Astrocyte (in vitro differentiated cells and primary cell): ENCODE results near the gene RANBP10. TPM values are rescaled to one million over a fixed set of nuclear protein-coding genes. Genes with fewer than 3 reads are reported as not detected.

Experiments
- DNase-seq: peaks from one replicate; pipeline ENCODE4 v3.0.0-alpha.2; 2010; ENCODE audit warnings: low read depth
- FAIRE-seq: peaks from 2 replicates; lab custom pipeline; 2011; peaks lifted over from hg19 to GRCh38; lab: Jason Lieb, UNC
- H2AFZ ChIP-seq: 2 replicates; pipeline ENCODE4 v1.6.0; 2012; ENCODE audit warnings: low read depth, low read length, inconsistent platforms
- H3K27ac ChIP-seq: 2 replicates; pipeline ENCODE4 v1.5.1; 2011; ENCODE audit warnings: low read depth, low read length, inconsistent platforms
- H3K27me3 ChIP-seq: 2 replicates; pipeline ENCODE4 v1.6.0; 2011; ENCODE audit warnings: low read length, inconsistent platforms; ENCODE audit not compliant: insufficient read depth
- H3K36me3 ChIP-seq: 2 replicates; pipeline ENCODE4 v1.5.1; 2011; ENCODE audit warnings: low read length, inconsistent platforms; ENCODE audit not compliant: insufficient read depth
- H3K4me1 ChIP-seq: 2 replicates; pipeline ENCODE4 v1.5.1; 2011; ENCODE audit warnings: low read length, inconsistent platforms; ENCODE audit not compliant: insufficient read depth
- H3K4me2 ChIP-seq: 2 replicates; pipeline ENCODE4 v1.6.0; 2012; ENCODE audit warnings: low read length, inconsistent platforms
- H3K4me3 ChIP-seq: 2 replicates; pipeline ENCODE4 v1.5.1; 2011; ENCODE audit warnings: low read depth, mild to moderate bottlenecking, low read length, inconsistent platforms; ENCODE audit not compliant: insufficient read depth
- H3K79me2 ChIP-seq: 2 replicates; pipeline ENCODE4 v1.6.0; 2012; ENCODE audit warnings: mild to moderate bottlenecking, low read length, inconsistent platforms; ENCODE audit not compliant: insufficient read depth
- H3K9ac ChIP-seq: 2 replicates; pipeline ENCODE4 v1.6.0; 2012; ENCODE audit warnings: mild to moderate bottlenecking, low read length, inconsistent platforms
- H3K9me3 ChIP-seq: 2 replicates; pipeline ENCODE4 v1.5.1; 2012; ENCODE audit warnings: low read depth, mild to moderate bottlenecking, low read length, inconsistent platforms; ENCODE audit not compliant: insufficient read depth
- H4K20me1 ChIP-seq: 2 replicates; pipeline ENCODE4 v1.6.0; 2012; ENCODE audit warnings: low read length, inconsistent platforms; ENCODE audit not compliant: insufficient read depth
- H3K27ac Mint-ChIP-seq: one replicate; pipeline ENCODE4 v1.8.0; 2021; ENCODE audit warnings: mild to moderate bottlenecking, mixed read lengths; ENCODE audit not compliant: unreplicated experiment
- H3K27me3 Mint-ChIP-seq: one replicate; pipeline ENCODE4 v1.8.0; 2021; ENCODE audit warnings: low read depth, mixed read lengths; ENCODE audit not compliant: unreplicated experiment
- H3K36me3 Mint-ChIP-seq: one replicate; pipeline ENCODE4 v1.8.0; 2021; ENCODE audit warnings: low read depth, mixed read lengths; ENCODE audit not compliant: unreplicated experiment
- H3K4me1 Mint-ChIP-seq: one replicate; pipeline ENCODE4 v1.8.0; 2021; ENCODE audit warnings: low read depth, mixed read lengths; ENCODE audit not compliant: unreplicated experiment
- H3K4me3 Mint-ChIP-seq: one replicate; pipeline ENCODE4 v1.8.0; 2021; ENCODE audit warnings: mild to moderate bottlenecking, moderate library complexity, mixed read lengths; ENCODE audit not compliant: unreplicated experiment
- H3K9me3 Mint-ChIP-seq: one replicate; pipeline ENCODE4 v1.8.0; 2021; ENCODE audit warnings: mild to moderate bottlenecking, mixed read lengths; ENCODE audit not compliant: unreplicated experiment
- CTCF ChIP-seq: IDR thresholded peaks from 2 replicates; pipeline ENCODE4 v1.5.1; 2011; ENCODE audit warnings: low read depth, mild to moderate bottlenecking, inconsistent platforms, low read length, moderate library complexity; ENCODE audit not compliant: insufficient read depth
- EZH2 ChIP-seq: IDR thresholded peaks from 2 replicates; pipeline ENCODE4 v1.6.1; 2012; ENCODE audit warnings: mild to moderate bottlenecking, low read length, inconsistent platforms; ENCODE audit not compliant: insufficient read depth
- total RNA-seq: library from RNA; stranded (reverse); gene quantifications from 2 replicates; pipeline ENCODE4 v1.2.1, GENCODE V29; 2021

Gene RANBP10
- total RNA-seq, 1 donor from 2014 or later = 14.2 TPM

DNA sequence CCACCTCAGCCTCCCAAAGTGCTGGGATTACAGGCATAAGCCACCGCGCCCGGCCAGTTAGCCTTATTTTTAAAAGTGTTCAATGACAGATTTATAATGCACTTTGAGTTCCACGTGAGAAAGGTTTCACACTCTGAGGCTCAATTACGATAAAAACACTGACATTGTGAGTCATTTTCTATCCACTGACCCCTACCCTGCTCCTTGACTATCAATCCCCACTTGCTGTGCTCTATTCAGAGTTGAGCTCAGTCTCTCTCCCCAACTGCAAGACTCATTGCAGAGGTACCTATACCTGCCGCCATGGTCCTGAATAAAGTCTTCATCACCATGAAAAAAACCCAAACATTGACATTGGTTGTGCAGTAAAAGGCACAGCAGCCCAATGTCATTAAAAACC is 95.8 kb downstream of the RANBP10 start:
- H2AFZ ChIP-seq = no peak overlapping the region
- TF ChIP-seq CTCF (no peak), EZH2 (no peak)
- no peaks in the 10 kb centered on the region for H3K9me3 ChIP-seq
- H3K36me3 Mint-ChIP-seq = peaks cover 6% of the 10 kb centered on the region
- H3K9me3 Mint-ChIP-seq = no peaks in the 10 kb centered on the region
- no peak overlapping the region for H3K27ac Mint-ChIP-seq
- H3K27ac ChIP-seq = no peak overlapping the region
- no peaks in the 10 kb centered on the region for H3K27me3 ChIP-seq
- H3K4me1 ChIP-seq = no peaks in the 10 kb centered on the region
- H3K4me1 Mint-ChIP-seq = peaks cover 2% of the 10 kb centered on the region
- peaks cover 2% of the 10 kb centered on the region for H3K36me3 ChIP-seq
- H3K4me3 ChIP-seq = no peak overlapping the region
- no peak overlapping the region for H3K4me3 Mint-ChIP-seq
- FAIRE-seq (no peak), DNase-seq (no peak)
- H3K9ac ChIP-seq = no peak overlapping the region
- H3K79me2 ChIP-seq = peaks cover 69% of the 10 kb centered on the region
- no peak overlapping the region for H3K4me2 ChIP-seq
- peaks cover 60% of the 10 kb centered on the region for H4K20me1 ChIP-seq
- no peaks in the 10 kb centered on the region for H3K27me3 Mint-ChIP-seq

DNA sequence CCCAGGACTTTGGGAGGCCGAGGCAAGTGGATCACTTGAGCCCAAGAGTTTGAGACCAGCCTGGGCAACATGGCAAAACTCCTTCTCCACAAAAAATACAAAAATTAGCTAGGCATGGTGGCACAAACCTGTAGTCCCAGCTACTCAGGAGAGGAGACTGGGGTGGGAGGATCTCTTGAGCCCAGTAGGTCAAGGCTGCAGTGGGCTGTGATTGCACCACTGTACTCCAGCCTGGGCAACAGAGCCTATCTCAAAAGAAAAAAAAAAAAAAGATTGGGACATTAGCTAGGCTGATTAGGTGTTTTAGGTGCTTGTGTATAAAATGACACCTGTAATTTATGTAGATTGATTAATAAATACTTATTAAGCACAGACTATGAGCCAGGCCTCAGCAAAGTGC is 97.3 kb downstream of the RANBP10 start:
- no peak overlapping the region for H2AFZ ChIP-seq
- H4K20me1 ChIP-seq = peaks cover 67% of the 10 kb centered on the region
- Mint-ChIP-seq H3K4me1 (peaks cover 2% of the 10 kb centered on the region), H3K27me3 (no peaks in the 10 kb centered on the region), H3K36me3 (peaks cover 6% of the 10 kb centered on the region), H3K27ac (no peak overlapping the region), H3K9me3 (no peaks in the 10 kb centered on the region), H3K4me3 (no peak overlapping the region)
- DNase-seq = no peak
- TF ChIP-seq CTCF = no peak
- TF ChIP-seq EZH2 = no peak
- no peak overlapping the region for H3K9ac ChIP-seq
- H3K4me3 ChIP-seq = no peak overlapping the region
- H3K9me3 ChIP-seq = no peaks in the 10 kb centered on the region
- FAIRE-seq = no peak
- no peaks in the 10 kb centered on the region for H3K27me3 ChIP-seq
- H3K79me2 ChIP-seq = peaks cover 67% of the 10 kb centered on the region
- no peak overlapping the region for H3K4me2 ChIP-seq
- no peaks in the 10 kb centered on the region for H3K4me1 ChIP-seq
- no peak overlapping the region for H3K27ac ChIP-seq
- H3K36me3 ChIP-seq = peaks cover 2% of the 10 kb centered on the region

GRCh38 chr16:67708368-67708771 is 98.0 kb downstream of the RANBP10 start:
- no peak for DNase-seq
- H3K79me2 ChIP-seq = peaks cover 66% of the 10 kb centered on the region

More at GRCh38 chr16:67708368-67708771, 98.0 kb downstream of the RANBP10 start:
- no peaks in the 10 kb centered on the region for H3K27me3 ChIP-seq
- H3K27ac ChIP-seq = no peak overlapping the region
- H3K9me3 ChIP-seq = no peaks in the 10 kb centered on the region
- TF ChIP-seq EZH2 (no peak), CTCF (no peak)
- Mint-ChIP-seq H3K9me3 (no peaks in the 10 kb centered on the region), H3K27me3 (no peaks in the 10 kb centered on the region), H3K36me3 (peaks cover 5% of the 10 kb centered on the region), H3K4me3 (no peak overlapping the region), H3K4me1 (peaks cover under 1% of the 10 kb centered on the region), H3K27ac (no peak overlapping the region)
- no peak overlapping the region for H3K4me2 ChIP-seq
- H3K9ac ChIP-seq = no peak overlapping the region
- no peaks in the 10 kb centered on the region for H3K4me1 ChIP-seq
- FAIRE-seq = no peak
- no peak overlapping the region for H2AFZ ChIP-seq
- H3K36me3 ChIP-seq = peaks cover 1% of the 10 kb centered on the region
- H3K4me3 ChIP-seq = no peak overlapping the region
- H4K20me1 ChIP-seq = peaks cover 67% of the 10 kb centered on the region
